ENCODE measurements around the gene GPRC5A.

DNA sequence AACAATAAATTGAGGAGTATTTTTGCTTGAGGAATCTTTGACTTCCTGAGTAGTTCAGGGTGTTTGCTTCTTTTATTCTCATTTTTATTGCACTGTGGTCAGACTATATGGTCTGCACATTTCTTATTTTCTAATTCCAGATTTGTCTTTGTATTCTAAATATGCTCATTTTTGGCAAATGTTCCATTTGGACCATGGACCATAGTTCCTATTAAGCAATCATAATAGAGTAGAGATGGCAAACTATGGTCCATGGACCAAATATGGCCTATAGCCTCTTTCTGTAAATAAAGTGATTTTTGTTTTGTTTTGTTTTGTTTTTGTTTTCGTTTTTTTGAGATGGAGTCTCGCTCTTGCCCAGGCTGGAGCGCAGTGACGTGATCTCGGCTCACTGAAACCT lies 2.1 kb downstream of the GPRC5A start:
- TF ChIP-seq EP300 (IDR thresholded peaks at IDR 0.05; ENCODE audit: borderline replicate concordance in 1 of 2, low read depth in 2 of 2, low read length in 2 of 2): no peak
- TF ChIP-seq SP1 (IDR thresholded peaks at IDR 0.05; ENCODE audit: low read depth, low read length): no peak
- no peak for TF ChIP-seq RAD21 (IDR thresholded peaks at IDR 0.05 in 1 of 2, conservative IDR thresholded peaks at IDR 0.05 in 1 of 2; ENCODE audit: low read depth in 2 of 2, low read length in 2 of 2)
- TF ChIP-seq POLR2AphosphoS5 (IDR thresholded peaks at IDR 0.05; ENCODE audit: low read depth, low read length): no peak
- no peak for TF ChIP-seq SP2 (IDR thresholded peaks at IDR 0.05; ENCODE audit: low read length)
- no peak for TF ChIP-seq POLR2A (IDR thresholded peaks at IDR 0.05; ENCODE audit: control extremely low read depth in 1 of 2, low read depth in 2 of 2, low read length in 2 of 2)
